RPMI8226 (cell line): Measurements from ENCODE around the gene APOA1.

ENCODE experiments used
- DNase-seq: peaks from one replicate; pipeline ENCODE4 v3.0.0-alpha.2; 2015

Gene APOA1

DNA sequence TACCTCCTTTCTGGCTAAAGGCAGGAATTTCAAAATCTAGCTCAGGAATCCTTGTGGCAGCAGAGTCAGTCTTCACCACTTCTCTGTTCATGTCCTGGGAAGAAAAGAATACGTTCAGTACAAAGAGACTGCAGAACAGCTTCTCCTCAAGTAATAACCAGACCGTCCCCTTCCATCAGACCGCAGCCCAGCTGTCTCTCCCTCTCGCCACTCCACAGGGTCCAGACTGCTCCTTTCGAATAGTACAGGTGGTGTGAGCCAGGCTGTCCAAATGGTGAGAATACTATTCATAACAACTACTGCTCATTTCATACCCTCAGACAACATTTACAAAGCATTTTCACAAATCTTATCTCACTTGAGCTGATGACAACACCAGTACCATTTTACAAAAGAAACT lies 50.5 kb downstream of the APOA1 start:
- no peak for DNase-seq

DNA sequence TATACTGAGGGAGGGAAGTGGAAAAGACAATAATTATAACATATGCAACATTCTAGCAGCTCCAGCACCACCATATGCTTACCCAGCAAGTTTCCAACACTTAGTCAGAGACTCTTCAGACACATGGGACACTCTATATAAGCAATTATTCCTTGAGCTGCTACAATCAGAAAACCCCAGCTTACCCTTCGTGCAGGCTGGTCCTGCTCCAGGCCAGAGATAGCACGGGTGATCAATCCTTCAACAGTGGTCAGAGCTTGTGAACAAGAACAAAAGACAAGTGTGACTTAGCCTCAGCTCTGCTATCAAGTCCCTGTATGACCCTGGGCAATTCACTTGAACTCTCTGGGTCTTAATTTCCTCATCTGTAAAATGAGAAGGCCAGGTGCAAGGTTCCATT lies 51.1 kb downstream of the APOA1 start:
- no peak for DNase-seq
